Endodermal cell (in vitro differentiated cells): ENCODE results near the gene CCDC85B. TPM values are rescaled to one million over a fixed set of nuclear protein-coding genes. Genes with fewer than 3 reads are reported as not detected.

Source experiments
- DNase-seq: peaks from one replicate; pipeline ENCODE4 v3.0.0-alpha.2; 2017
- H3K27ac ChIP-seq: 2 replicates; pipeline ENCODE4 v1.5.1; 2013; ENCODE audit warnings: mild to moderate bottlenecking, low read depth, low read length, moderate library complexity
- H3K27me3 ChIP-seq: 2 replicates; pipeline ENCODE4 v1.6.1; 2013; ENCODE audit warnings: mild to moderate bottlenecking, low read length, moderate library complexity; ENCODE audit not compliant: insufficient read depth, control insufficient read depth, poor library complexity, severe bottlenecking
- H3K36me3 ChIP-seq: 2 replicates; pipeline ENCODE4 v1.7.0; 2013; ENCODE audit warnings: mild to moderate bottlenecking, low read length, moderate library complexity; ENCODE audit not compliant: control insufficient read depth, insufficient read depth
- H3K4me1 ChIP-seq: one replicate; pipeline ENCODE4 v1.7.0; 2013; ENCODE audit warnings: low read length; ENCODE audit not compliant: control insufficient read depth, insufficient read depth
- H3K4me3 ChIP-seq: 2 replicates; pipeline ENCODE4 v1.5.1; 2013; ENCODE audit warnings: mild to moderate bottlenecking, low read length, moderate library complexity
- H3K9ac ChIP-seq: 2 replicates; pipeline ENCODE4 v1.6.1; 2013; ENCODE audit warnings: mild to moderate bottlenecking, low read length, moderate library complexity; ENCODE audit not compliant: poor library complexity, severe bottlenecking; ENCODE audit errors: extremely low read depth
- H3K9me3 ChIP-seq: 2 replicates; pipeline ENCODE4 v1.6.1; 2013; ENCODE audit warnings: mild to moderate bottlenecking, low read length, moderate library complexity; ENCODE audit not compliant: control insufficient read depth
- H3K27ac Mint-ChIP-seq: 2 replicates; pipeline ENCODE4 v1.8.0; 2020; ENCODE audit warnings: mixed read lengths
- H3K27me3 Mint-ChIP-seq: 2 replicates; pipeline ENCODE4 v1.8.0; 2021; ENCODE audit warnings: mild to moderate bottlenecking, mixed read lengths; ENCODE audit not compliant: insufficient read depth
- H3K36me3 Mint-ChIP-seq: 2 replicates; pipeline ENCODE4 v1.8.0; 2020; ENCODE audit warnings: low read depth, mixed read lengths
- H3K4me1 Mint-ChIP-seq: 2 replicates; pipeline ENCODE4 v1.8.0; 2020; ENCODE audit warnings: mixed read lengths
- H3K4me3 Mint-ChIP-seq: 2 replicates; pipeline ENCODE4 v1.8.0; 2020; ENCODE audit warnings: mild to moderate bottlenecking, moderate library complexity, mixed read lengths
- H3K9me3 Mint-ChIP-seq: 2 replicates; pipeline ENCODE4 v1.8.0; 2020; ENCODE audit warnings: mild to moderate bottlenecking, mixed read lengths
- WGBS, 2 experiments: methylation state at CpG; one replicate each; pipeline versions ENCODE4 v1.1.5 to v1.1.7; 2013; ENCODE audit warnings: missing lambda C conversion rate in 2 of 2, mixed read lengths in 1 of 2; ENCODE audit not compliant: insufficient coverage in 1 of 2, insufficient read length in 1 of 2; 5-methylcytosine and 5-hydroxymethylcytosine counted together
- total RNA-seq, 2 donors: library from RNA; stranded (reverse); fragmentation: NEBNext Ultra II Directional in 1 of 2; extraction: Animal tissue kit (Norgen Biotek cat#: 25700) in 1 of 2; gene quantifications; 2 replicates in 1 of 2; 3 replicates in 1 of 2; pipeline ENCODE4 v1.2.1, GENCODE V29; 2021
- TF ChIP-seq, protein P1 (sequence below): fragments of 200-600 bp; sonication (generic); conservative IDR thresholded peaks from 2 replicates; pipeline ENCODE4 v1.5.0; 2021; ENCODE audit warnings: antibody characterized with exemption, mild to moderate bottlenecking

CCDC85B gene
- total RNA-seq, 2 donors from 2014 or later: 18.2 to 23.9 TPM

DNA sequence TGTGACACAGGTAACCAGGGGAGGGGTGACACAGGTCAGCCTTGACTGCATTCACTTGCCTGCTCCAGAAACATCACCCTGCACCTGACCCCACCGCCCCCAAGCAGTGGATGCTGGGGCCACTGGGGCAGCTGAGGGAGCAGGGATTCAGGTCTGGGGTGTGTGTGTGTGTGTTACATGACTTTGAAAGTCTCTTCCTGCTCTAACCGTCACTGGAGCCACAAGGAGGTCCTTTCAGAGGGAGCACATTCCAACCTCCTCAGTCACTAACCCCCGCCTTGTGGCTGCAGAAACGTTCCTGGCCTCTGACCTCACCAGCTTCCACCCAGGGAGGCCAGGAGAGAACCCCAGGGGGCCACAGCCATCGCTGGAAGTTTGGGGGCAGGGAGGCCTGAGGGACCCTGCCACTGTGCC, 12.6 kb downstream of the CCDC85B start:
- Histone ChIP-seq H3K4me1 (peaks cover 3% of the 10 kb centered on the region), H3K9me3 (no peaks in the 10 kb centered on the region), H3K4me3 (no peak overlapping the region), H3K36me3 (no peaks in the 10 kb centered on the region), H3K27ac (no peak overlapping the region), H3K27me3 (peaks cover 54% of the 10 kb centered on the region), H3K9ac (no peak overlapping the region)
- WGBS, 2 experiments: 0 to 25% methylated on average over 1 to 5 of the region's 5 CpGs
- Mint-ChIP-seq H3K36me3 (no peaks in the 10 kb centered on the region), H3K27ac (no peak overlapping the region), H3K4me1 (peaks cover 8% of the 10 kb centered on the region), H3K9me3 (no peaks in the 10 kb centered on the region), H3K4me3 (no peak overlapping the region), H3K27me3 (peaks cover 90% of the 10 kb centered on the region)
- TF ChIP-seq, protein P1, sequence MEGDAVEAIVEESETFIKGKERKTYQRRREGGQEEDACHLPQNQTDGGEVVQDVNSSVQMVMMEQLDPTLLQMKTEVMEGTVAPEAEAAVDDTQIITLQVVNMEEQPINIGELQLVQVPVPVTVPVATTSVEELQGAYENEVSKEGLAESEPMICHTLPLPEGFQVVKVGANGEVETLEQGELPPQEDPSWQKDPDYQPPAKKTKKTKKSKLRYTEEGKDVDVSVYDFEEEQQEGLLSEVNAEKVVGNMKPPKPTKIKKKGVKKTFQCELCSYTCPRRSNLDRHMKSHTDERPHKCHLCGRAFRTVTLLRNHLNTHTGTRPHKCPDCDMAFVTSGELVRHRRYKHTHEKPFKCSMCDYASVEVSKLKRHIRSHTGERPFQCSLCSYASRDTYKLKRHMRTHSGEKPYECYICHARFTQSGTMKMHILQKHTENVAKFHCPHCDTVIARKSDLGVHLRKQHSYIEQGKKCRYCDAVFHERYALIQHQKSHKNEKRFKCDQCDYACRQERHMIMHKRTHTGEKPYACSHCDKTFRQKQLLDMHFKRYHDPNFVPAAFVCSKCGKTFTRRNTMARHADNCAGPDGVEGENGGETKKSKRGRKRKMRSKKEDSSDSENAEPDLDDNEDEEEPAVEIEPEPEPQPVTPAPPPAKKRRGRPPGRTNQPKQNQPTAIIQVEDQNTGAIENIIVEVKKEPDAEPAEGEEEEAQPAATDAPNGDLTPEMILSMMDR: no peak
- peak; percentile 85 for DNase-seq

DNA sequence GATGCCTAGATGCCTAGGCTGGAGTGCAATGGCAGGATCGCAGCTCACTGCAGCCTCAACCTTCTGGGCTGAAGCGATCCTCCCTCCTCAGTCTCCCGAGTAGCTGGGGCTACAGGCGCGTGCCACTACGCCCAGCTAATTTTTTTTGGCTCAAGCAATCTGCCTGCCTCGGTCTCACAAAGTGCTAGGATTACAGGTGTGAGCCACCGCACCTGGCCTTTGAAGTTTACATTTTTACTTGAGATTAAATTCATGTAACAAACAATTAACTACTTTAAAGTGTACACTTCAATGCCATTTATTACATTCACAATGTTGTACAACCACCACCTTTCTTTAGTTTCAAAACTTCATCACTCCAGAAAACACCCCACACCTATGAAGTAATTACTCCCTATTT, 13.2 kb downstream of the CCDC85B start:
- Histone ChIP-seq H3K27ac (no peak overlapping the region), H3K27me3 (peaks cover 49% of the 10 kb centered on the region), H3K9me3 (no peaks in the 10 kb centered on the region), H3K4me3 (no peak overlapping the region), H3K36me3 (no peaks in the 10 kb centered on the region), H3K4me1 (peaks cover 3% of the 10 kb centered on the region), H3K9ac (no peak overlapping the region)
- 85 to 88% methylated on average over 8 of the region's 8 CpGs for WGBS, 2 experiments
- no peaks in the 10 kb centered on the region for H3K9me3 Mint-ChIP-seq
- TF ChIP-seq, protein P1: no peak
- H3K27me3 Mint-ChIP-seq: peaks cover 88% of the 10 kb centered on the region
- H3K36me3 Mint-ChIP-seq: no peaks in the 10 kb centered on the region
- H3K27ac Mint-ChIP-seq: no peak overlapping the region
- no peak overlapping the region for H3K4me3 Mint-ChIP-seq
- no peak for DNase-seq
- H3K4me1 Mint-ChIP-seq: peaks cover 8% of the 10 kb centered on the region

DNA sequence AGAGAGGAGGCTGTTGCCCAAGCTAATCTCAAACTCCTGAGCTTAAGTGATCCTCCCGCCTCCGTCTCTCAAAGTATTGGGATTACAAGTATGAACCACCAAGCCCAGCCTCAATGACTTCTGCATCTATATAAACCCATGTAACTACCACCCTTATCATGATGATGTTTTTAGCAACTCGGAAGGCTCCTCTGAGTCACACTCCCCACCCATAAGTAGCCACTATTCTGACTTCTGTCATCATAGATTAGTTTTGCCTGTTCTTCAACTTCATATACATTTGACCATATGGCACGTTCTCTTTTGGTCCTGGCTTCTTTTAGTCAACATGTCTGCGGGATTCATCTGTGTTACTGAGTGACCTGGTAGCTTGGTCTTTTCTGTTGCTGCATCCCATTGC, 16.1 kb downstream of the CCDC85B start:
- H3K9ac ChIP-seq: no peak overlapping the region
- H3K4me1 ChIP-seq: peaks cover 3% of the 10 kb centered on the region
- peaks cover 84% of the 10 kb centered on the region for H3K27me3 Mint-ChIP-seq
- H3K27ac ChIP-seq: no peak overlapping the region
- DNase-seq: no peak
- TF ChIP-seq, protein P1: no peak
- no peak overlapping the region for H3K27ac Mint-ChIP-seq
- no peaks in the 10 kb centered on the region for H3K36me3 ChIP-seq
- H3K27me3 ChIP-seq: peaks cover 31% of the 10 kb centered on the region
- no peaks in the 10 kb centered on the region for H3K9me3 Mint-ChIP-seq
- no peaks in the 10 kb centered on the region for H3K36me3 Mint-ChIP-seq
- H3K4me3 Mint-ChIP-seq: no peak overlapping the region
- no peaks in the 10 kb centered on the region for H3K9me3 ChIP-seq
- H3K4me3 ChIP-seq: no peak overlapping the region
- H3K4me1 Mint-ChIP-seq: peaks cover 9% of the 10 kb centered on the region
- 91 to 93% methylated on average over 5 of the region's 5 CpGs for WGBS, 2 experiments
